BLaER1 treated with 17β-estradiol and CSF1 and Interleukin-3, amounts not matched to agents 10 nM and 100 nM (cell line): ENCODE results near the gene DPP6.
A peak's percentile ranks its signal among the peaks of the same experiment; 100 is the strongest.

Experiments
- H3K27ac ChIP-seq, 11 experiments: shearing (Covaris generic); formaldehyde crosslinking; 2 replicates each; pipeline ENCODE4 v1.8.1; 2022
- H3K27me3 ChIP-seq, 11 experiments: shearing (Covaris generic); formaldehyde crosslinking; 2 replicates each; pipeline ENCODE4 v1.8.1; 2022
- H3K36me3 ChIP-seq, 11 experiments: shearing (Covaris generic); formaldehyde crosslinking; 2 replicates each; pipeline ENCODE4 v1.8.1; 2022
- H3K4me1 ChIP-seq, 10 experiments: shearing (Covaris generic); formaldehyde crosslinking; 2 replicates each; pipeline ENCODE4 v1.8.1; 2022
- H3K4me2 ChIP-seq, 11 experiments: shearing (Covaris generic); formaldehyde crosslinking; 2 replicates each; pipeline ENCODE4 v1.8.1; 2022
- H3K4me3 ChIP-seq, 10 experiments: shearing (Covaris generic); formaldehyde crosslinking; 2 replicates each; pipeline ENCODE4 v1.8.1; 2022
- H3K9ac ChIP-seq, 11 experiments: shearing (Covaris generic); formaldehyde crosslinking; 2 replicates each; pipeline ENCODE4 v1.8.1; 2022
- H3K9me3 ChIP-seq, 11 experiments: shearing (Covaris generic); formaldehyde crosslinking; replicated peaks in 1 of 11; 2 replicates each; pipeline ENCODE4 v1.8.1; 2022
- H4K20me1 ChIP-seq, 11 experiments: shearing (Covaris generic); formaldehyde crosslinking; 2 replicates each; pipeline ENCODE4 v1.8.1; 2022
- Cebpa-rat ChIP-seq, 11 experiments: shearing (Covaris generic); IDR thresholded peaks; 2 replicates each; pipeline ENCODE4 v1.8.1; 2022

DPP6 gene

DNA sequence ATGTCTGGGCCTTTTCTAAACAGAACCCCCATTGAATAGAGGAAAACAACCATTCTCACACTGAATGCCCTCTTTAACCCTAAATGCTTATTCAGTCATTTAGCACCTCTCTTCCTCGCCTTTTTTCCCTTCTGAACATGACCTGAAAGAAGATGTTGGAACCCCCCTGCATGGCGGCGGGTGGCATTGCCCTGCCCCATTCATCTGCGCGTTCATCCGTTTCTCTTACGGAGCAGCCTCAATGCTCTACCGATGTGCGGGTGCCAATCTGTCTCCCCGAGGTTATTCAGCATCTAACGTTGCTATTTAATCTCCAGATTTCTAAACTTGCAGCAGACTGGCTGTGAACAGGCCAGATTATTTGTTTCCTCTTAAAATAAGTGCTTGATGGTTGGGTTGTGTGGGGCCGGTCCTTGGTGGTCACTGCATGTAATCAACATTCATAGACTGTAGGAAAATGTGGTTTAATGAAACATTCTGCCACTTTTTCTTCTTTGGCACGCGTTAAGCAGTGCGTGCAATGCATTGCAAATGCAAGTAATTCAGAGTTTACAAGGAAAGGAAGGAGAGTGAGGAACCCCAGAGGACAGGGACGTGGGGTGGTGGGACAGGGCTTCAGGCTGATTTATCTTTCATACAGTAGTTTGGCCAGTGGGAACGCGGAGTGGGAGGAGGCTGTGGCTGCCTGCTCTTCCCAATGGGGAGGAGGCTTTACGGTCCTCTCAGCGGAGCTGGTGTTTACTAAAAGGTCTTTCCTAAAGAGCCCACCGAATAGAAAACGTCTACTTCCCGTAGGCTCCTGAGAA, 286.7 kb downstream of the DPP6 start:
- Histone ChIP-seq H3K27me3 (no peaks in the 10 kb centered on the region), H3K4me1 (peaks cover 0 to 11% (median 0%) of the 10 kb centered on the region in 10 experiments; a peak in 5 of 20 replicates), H3K27ac (no peak overlapping the region), H4K20me1 (no peaks in the 10 kb centered on the region), H3K36me3 (no peaks in the 10 kb centered on the region), H3K4me2 (no peak overlapping the region), H3K4me3 (no peak overlapping the region), H3K9ac (no peak overlapping the region), H3K9me3 (no peaks in the 10 kb centered on the region)
- TF ChIP-seq Cebpa-rat (IDR thresholded peaks at IDR 0.05), result no peak

DNA sequence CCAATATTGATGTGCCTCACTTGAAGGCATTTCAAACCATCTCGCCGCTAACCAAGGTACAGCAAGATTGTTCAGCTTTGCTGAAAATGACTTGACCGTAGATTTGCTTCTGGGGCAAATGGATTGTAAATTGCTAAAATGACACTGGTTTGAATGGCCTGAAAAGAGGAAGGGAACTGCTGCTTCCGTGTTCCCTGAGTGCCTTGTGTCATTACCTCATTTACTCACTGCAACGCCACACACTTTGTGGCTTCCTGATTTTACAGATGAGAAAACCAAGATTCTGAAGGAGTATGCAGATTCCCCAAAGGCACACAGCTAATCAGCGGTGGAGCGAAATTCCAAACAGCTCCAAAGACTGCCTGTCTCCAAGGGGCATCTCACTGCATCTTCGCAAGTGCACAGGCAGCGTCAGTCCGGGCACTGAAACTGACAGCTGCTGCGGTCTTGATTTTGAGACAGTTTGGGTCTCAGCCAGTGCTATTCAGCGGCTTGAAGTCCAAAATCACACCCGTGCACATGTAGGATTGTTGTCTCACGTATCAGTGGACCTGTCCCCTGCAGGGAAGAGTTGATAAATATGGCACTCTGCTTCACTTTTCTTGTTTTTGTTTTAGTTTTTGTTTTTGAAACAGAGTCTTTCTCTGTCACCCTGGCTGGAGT, 290.9 kb downstream of the DPP6 start:
- Histone ChIP-seq H3K27me3 (no peaks in the 10 kb centered on the region), H3K4me3 (no peak overlapping the region), H3K36me3 (no peaks in the 10 kb centered on the region), H3K9me3 (no peaks in the 10 kb centered on the region), H3K4me2 (peak overlapping the region in 2 of 11 experiments; percentile 17 to 32; a peak in 2 of 22 replicates), H4K20me1 (no peaks in the 10 kb centered on the region), H3K27ac (no peak overlapping the region), H3K4me1 (peaks cover 0 to 11% (median 0%) of the 10 kb centered on the region in 10 experiments; a peak in 5 of 20 replicates), H3K9ac (no peak overlapping the region)
- no peak for TF ChIP-seq Cebpa-rat (IDR thresholded peaks at IDR 0.05)

DNA sequence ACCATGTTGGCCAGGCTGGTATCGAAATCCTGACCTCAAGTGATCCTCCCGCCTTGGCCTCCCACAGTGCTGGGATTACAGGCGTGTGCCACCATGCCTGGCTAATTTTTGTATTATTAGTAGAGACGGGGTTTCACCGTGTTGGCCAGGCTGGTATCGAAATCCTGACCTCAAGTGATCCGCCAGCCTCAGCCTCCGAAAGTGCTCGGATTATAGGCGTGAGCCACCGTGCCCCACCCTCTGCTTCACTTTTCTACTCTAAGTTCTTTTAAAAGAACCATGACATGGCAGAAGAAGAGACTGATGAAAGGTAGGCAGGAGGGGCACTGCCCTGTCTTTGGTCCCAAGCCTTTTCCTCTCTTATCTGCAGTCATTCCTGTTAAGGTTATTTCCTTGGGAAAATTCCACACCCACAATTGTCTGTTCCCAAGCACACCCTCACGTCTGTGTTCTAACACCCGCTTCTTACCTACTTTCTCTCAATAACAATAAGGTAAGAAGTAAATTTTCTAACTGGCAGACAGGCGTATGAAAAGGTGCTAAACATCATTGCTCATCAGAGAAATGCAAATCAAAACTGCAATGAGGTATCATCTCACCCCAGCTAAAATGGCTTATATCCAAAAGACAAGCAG, 291.7 kb downstream of the DPP6 start:
- no peaks in the 10 kb centered on the region for H3K36me3 ChIP-seq

DNA sequence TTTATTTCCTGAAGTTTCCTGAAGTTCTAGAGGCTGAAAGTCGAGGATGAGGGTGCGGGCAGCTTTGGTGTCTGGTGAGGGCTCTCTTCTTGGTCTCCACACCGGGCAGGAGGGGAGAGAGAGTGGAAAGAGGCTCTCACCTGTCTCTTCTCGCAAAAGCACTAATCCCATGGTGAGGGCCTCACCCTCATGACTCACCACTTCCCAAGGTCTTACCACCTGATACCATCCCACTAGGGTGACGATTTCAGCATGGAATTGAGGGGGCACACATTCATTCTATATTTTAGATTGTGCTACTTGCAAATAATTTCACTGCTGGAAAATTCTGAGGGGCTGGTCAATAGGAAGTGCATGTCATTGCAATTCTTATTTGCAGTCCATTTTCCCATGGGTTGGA, 292.9 kb downstream of the DPP6 start:
- Histone ChIP-seq H4K20me1 (no peaks in the 10 kb centered on the region), H3K4me3 (no peak overlapping the region), H3K9ac (no peak overlapping the region), H3K27ac (no peak overlapping the region), H3K27me3 (no peaks in the 10 kb centered on the region), H3K9me3 (no peaks in the 10 kb centered on the region), H3K4me1 (peaks cover 0 to 11% (median 0%) of the 10 kb centered on the region in 10 experiments; a peak in 5 of 20 replicates), H3K36me3 (no peaks in the 10 kb centered on the region), H3K4me2 (no peak overlapping the region)
- no peak for TF ChIP-seq Cebpa-rat (IDR thresholded peaks at IDR 0.05)

More for the DNA sequence above, 291.7 kb downstream of the DPP6 start:
- TF ChIP-seq Cebpa-rat (IDR thresholded peaks at IDR 0.05), result no peak
- H3K4me2 ChIP-seq, result no peak overlapping the region
- H3K27ac ChIP-seq, result no peak overlapping the region
- no peak overlapping the region for H3K9ac ChIP-seq
- H3K27me3 ChIP-seq, result no peaks in the 10 kb centered on the region
- no peaks in the 10 kb centered on the region for H3K9me3 ChIP-seq
- H4K20me1 ChIP-seq, result no peaks in the 10 kb centered on the region
- peaks cover 0 to 11% (median 0%) of the 10 kb centered on the region in 10 experiments; a peak in 5 of 20 replicates for H3K4me1 ChIP-seq
- no peak overlapping the region for H3K4me3 ChIP-seq

DNA sequence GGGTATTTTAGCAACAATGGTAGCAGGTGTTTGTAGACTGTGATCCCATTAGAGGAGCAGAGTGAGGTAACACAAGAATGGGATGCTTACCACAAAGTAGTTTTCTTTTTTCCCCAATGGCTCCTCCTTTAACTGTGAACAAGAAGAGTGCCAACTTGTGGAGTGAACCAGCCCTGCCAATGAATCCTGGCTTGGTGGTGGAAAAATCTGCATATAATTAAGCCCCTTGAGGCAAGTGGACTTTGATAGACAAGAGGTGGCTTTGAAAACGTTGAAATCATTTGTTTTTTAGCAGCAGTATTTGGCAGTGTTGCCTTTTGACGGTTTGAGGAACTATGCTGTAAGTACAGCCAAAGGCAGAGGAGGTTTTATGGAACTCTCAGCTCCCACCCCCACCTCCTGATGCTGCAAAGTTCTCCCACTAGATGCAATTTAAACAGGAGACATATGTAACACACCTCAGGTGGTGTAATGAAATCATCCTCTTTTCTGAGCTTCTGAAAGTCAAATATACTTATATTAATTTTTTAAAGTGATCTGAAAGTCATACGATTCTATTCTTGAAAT, 295.6 kb downstream of the DPP6 start:
- no peaks in the 10 kb centered on the region for H3K9me3 ChIP-seq
- no peak overlapping the region for H3K27ac ChIP-seq
- H3K4me3 ChIP-seq, result no peak overlapping the region
- no peaks in the 10 kb centered on the region for H3K27me3 ChIP-seq
- no peaks in the 10 kb centered on the region for H4K20me1 ChIP-seq
- H3K4me1 ChIP-seq, result peaks cover 0 to 8% (median 0%) of the 10 kb centered on the region in 10 experiments; a peak in 5 of 20 replicates
- H3K4me2 ChIP-seq, result no peak overlapping the region
- no peaks in the 10 kb centered on the region for H3K36me3 ChIP-seq
- H3K9ac ChIP-seq, result no peak overlapping the region
- TF ChIP-seq Cebpa-rat (IDR thresholded peaks at IDR 0.05), result no peak

DNA sequence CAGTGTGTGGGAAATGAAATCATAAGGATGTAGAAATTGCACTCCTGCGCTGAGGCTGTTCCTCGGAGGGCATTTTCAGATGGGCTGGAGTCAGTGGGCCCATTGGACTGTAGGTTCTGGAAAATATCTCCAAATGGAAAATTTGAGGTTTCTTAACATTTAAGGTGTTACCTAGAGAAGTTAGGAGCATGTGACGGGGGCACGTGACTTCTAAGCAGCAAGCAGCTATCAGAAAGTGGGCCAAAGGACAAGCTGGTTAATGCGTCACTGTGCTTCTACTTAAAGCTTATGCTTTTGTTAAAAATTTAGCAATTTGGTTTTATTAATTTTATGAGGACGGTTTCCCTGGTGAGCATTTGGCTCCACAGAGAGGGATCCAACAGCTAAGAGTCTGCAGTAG, 298.7 kb downstream of the DPP6 start:
- Histone ChIP-seq H3K4me1 (no peaks in the 10 kb centered on the region), H3K9ac (no peak overlapping the region), H3K4me2 (no peak overlapping the region), H3K9me3 (no peaks in the 10 kb centered on the region), H3K27ac (no peak overlapping the region), H3K4me3 (no peak overlapping the region), H3K36me3 (no peaks in the 10 kb centered on the region), H3K27me3 (no peaks in the 10 kb centered on the region), H4K20me1 (no peaks in the 10 kb centered on the region)
- TF ChIP-seq Cebpa-rat (IDR thresholded peaks at IDR 0.05), result no peak

DNA sequence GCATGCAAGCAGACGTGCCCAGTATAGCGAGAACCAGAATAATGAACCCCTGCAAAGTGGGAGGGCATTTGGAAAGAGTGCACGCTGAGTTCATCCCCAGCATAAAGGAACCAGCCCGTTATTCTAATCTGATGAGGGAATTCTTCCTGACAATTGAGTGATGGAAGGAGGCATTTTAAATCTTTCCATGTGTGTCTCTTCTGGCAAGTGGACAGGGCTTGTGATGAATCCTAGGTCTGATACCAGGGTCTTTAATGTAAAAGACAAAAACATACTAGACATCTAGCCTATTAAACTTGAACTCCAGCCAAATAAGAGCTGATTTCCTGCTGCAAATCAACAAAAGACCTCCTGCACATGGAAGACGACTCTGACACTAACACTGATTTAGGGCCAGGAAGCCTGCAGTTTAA, 301.2 kb downstream of the DPP6 start:
- no peaks in the 10 kb centered on the region for H3K27me3 ChIP-seq
- TF ChIP-seq Cebpa-rat (IDR thresholded peaks at IDR 0.05), result no peak
- no peaks in the 10 kb centered on the region for H4K20me1 ChIP-seq

DNA sequence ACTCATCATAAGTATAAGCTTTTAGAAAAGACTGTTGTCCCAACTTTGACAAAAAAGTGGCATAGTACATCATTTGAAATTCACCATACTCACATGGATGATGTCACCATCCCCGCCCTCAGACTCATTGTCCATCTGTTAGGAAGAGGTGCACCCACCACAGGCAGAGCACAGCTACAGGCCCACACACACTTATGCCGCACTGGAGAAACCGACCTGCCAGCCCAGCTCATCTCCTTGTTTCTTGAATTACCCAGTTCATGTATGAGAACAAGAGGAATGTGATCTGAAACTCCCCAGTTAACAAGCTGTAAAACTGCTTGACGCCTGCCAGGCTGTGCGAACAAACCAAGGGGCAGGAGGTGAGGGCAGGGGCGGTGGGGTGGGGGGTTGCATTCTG, 312.0 kb downstream of the DPP6 start:
- Histone ChIP-seq H3K27ac (no peak overlapping the region), H3K36me3 (no peaks in the 10 kb centered on the region), H3K27me3 (no peaks in the 10 kb centered on the region), H3K4me1 (peaks cover 0 to 8% (median 6%) of the 10 kb centered on the region in 10 experiments; a peak in 7 of 20 replicates), H3K9me3 (no peaks in the 10 kb centered on the region), H3K4me3 (no peak overlapping the region), H4K20me1 (no peaks in the 10 kb centered on the region), H3K9ac (no peak overlapping the region), H3K4me2 (no peak overlapping the region)
- no peak for TF ChIP-seq Cebpa-rat (IDR thresholded peaks at IDR 0.05)

More for the DNA sequence above, 301.2 kb downstream of the DPP6 start:
- Histone ChIP-seq H3K36me3 (no peaks in the 10 kb centered on the region), H3K9me3 (no peaks in the 10 kb centered on the region), H3K27ac (no peak overlapping the region), H3K9ac (no peak overlapping the region), H3K4me3 (no peak overlapping the region), H3K4me1 (no peaks in the 10 kb centered on the region), H3K4me2 (no peak overlapping the region)

DNA sequence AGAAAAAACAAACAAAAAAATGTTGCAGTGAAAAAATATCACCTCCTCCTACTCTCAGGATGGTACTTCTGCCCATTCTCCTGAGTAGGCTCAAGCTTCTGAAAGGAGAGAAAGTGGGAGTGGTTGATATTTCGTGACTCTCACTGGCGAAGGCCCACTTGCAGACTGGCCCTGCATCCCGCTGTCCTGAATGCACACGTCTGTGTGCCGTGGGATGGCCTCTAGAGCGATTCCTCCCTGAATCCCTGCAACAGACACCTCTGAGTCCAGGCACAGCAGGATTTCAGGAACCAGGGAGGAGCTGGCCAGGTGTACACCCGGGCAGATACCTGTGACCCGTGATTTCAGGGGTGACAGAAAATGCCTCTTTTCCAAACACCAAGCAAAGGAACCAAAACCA, 319.2 kb downstream of the DPP6 start:
- Histone ChIP-seq H3K4me3 (no peak overlapping the region), H3K27ac (no peak overlapping the region), H3K9ac (no peak overlapping the region), H3K4me2 (no peak overlapping the region), H3K4me1 (no peaks in the 10 kb centered on the region), H3K9me3 (no peaks in the 10 kb centered on the region), H4K20me1 (no peaks in the 10 kb centered on the region; a peak in 1 of 22 replicates), H3K27me3 (no peaks in the 10 kb centered on the region), H3K36me3 (no peaks in the 10 kb centered on the region)
- no peak for TF ChIP-seq Cebpa-rat (IDR thresholded peaks at IDR 0.05)
